NCI-H146 (cell line): ENCODE results near the gene ACAD9.

Experiments
- DNase-seq: peaks from one replicate; lab custom pipeline; 2025; lab: John Stamatoyannopoulos, UW

The ACAD9 gene

DNA sequence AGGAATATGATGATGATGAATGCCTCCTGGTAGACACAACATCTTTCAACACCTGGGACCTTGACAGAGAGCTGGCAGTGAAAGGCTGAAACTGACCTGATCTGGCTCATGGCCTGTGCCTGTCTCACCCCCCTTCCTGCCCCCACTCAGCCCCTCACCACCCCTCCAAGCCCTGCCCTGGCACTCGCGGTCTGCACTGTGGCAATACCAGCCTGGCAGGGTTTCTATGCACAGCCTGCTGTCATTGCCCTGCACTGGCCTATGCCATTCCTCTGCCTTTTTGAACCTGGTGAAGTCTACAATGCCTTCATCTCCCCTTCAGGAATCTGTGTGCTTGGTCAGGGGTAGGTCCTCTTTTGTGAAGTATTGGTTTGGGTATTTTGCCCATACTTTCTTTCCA, 56.5 kb downstream of the ACAD9 start:
- no peak for DNase-seq

DNA sequence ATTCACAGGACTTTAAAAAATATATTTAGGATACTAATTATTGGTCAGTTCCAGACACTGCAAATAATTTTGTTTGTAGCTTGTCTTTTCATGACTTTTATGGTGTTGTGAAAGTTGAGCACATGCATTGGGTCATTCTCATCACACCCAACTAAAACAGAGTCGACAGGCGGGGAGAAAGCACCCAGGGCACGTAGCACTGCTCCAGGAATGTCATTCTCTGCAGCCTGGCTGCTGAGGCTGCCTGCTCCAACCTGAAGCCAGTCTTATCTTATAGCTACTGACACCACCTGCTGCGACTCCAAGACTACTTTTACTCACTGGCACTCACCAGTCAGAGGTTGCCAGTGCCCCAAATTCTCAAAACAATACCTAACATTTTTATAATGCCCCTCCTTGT, 56.9 kb downstream of the ACAD9 start:
- no peak for DNase-seq

DNA sequence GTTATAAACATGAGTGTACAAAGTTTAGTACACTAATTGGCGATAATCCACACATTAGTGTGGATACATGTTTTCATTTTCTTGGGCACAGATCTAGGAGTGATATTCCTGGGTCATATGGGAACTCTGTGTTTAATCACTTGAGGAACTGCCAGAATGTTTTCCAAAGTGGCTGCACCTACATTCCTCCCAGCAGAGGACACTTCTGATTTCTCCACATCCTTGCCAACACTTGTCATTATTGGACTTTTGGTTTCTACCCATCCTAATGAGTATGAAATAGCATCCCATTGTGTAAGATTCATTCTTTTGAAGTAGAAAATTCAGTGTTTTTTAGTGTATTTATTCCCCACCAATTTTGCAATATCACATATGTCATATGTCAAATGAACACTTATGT, 60.8 kb downstream of the ACAD9 start:
- no peak for DNase-seq

DNA sequence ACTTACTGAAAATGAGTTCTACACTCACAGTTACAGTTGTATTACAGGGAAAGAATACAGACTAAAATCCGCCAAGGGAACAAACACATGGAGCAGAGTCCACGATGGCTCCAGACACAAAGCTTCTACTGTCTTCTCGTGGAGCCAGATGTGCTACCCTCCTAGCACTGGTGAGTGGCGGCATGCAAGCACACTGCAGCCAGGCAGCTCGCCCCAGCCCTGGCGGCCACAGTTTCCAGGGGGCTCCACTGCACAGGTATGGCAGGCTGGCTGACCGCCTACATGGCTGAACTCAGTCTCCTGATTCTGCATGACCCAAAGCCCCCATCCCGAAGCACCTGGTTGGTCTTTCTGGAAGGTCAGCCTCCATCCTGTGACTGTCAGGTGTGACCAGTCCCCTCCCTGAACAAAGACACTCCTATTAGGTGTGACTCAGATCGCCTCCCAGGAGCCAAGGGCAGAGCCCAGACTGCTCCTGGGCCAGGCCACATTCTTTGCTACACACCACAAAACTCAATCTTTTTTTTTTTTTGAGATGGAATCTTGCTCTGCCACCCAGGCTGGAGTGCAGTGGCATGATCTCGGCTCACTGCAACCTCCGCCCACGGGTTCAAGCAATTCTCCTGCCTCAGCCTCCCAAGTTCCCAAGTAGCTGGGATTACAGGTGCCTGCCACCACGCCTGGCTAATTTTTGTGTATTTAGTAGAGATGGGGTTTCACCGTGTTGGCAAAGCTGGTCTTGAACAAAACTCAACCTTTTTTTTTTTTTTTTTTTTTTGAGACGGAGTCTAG, 62.9 kb downstream of the ACAD9 start:
- DNase-seq, result no peak

DNA sequence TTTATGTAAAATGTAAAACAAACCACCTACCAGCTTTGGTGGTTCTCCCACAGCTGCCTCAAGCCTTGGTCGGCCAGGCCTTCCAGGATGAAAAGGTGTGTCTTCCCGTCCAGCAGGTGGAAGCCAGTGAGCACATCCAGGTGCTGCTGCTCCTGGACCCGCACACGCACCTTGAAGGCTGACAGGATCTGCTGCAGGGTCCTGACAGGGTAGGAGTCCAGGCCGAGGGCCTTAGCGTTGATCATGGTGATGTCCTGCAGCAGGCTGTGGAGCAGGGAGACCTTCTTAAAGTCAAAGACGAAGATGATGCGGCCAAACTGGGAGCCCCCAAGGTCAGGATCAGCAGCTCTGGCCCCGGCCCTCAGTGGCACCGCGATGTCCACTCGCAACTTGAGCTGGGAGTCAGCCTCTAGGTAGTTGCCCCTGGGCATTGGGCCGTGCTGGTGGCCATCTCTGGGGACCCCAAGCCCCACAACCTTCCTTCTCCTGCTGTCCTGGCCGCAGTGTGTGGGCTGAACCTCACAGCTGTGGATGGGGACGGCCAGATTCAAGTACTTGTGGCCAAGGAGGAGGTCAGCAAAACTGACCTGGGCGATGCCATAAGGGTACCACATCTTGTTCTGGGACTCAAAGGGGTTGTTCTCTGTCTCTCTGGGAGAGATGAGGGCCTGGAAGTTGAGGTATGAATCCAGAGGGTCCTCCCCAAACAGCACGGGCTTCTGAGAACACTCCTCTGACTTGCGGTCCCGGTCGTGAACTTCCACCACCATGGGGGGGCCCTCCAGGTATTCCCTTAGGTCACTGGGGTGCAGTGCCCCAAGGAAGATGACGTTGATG, 65.8 kb downstream of the ACAD9 start:
- DNase-seq, result no peak

DNA sequence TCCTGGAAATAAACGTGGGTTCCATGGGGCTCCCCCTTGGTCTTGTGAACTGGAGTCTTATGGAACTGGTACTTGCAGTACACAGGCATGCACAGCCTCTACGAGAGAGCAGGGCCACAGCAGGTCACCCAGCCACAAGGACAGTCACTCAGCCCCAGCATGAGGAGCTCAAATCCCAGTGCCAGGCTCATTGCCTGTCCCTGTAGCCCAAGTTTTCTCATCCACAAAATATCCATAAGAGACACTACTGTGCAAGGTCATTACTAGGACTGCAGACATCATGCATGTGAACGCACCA, 66.4 kb downstream of the ACAD9 start:
- no peak for DNase-seq

DNA sequence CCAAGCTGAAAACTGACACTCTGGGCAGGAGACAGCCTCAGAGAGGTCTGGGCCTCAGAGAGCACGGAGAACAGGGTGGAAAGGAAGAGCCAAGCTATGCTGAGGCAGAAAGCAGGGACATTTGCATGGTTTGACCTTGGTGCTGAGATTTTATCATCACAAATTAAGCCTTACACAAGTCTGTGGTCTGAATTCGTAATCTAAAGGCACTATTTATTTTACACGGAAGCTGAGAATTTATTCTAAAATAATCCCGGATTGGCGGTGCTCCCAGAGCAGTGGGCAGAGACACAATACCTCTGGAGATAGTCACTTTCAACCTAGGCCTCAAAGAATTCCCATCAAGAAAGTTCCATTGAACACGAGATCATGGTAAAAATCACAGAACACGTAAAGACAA, 67.0 kb downstream of the ACAD9 start:
- DNase-seq, result no peak

DNA sequence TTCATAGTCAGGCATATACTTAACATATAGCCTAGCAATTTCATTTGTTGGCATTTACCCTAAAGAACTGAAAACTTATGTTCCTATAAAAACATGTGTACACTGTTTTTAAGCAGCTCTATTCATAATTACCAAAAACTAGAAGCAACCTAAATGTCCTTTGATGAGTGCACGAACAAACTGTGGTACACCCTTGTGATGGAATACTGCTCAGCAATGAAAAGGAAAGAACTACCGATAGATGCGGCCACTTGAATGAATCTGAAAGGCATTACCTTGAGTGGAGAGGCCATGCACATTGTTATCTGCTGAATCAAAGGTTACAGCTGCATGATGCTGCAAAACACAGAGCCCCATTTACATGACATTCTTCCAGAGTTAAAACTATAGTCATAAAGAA, 69.7 kb downstream of the ACAD9 start:
- no peak for DNase-seq

DNA sequence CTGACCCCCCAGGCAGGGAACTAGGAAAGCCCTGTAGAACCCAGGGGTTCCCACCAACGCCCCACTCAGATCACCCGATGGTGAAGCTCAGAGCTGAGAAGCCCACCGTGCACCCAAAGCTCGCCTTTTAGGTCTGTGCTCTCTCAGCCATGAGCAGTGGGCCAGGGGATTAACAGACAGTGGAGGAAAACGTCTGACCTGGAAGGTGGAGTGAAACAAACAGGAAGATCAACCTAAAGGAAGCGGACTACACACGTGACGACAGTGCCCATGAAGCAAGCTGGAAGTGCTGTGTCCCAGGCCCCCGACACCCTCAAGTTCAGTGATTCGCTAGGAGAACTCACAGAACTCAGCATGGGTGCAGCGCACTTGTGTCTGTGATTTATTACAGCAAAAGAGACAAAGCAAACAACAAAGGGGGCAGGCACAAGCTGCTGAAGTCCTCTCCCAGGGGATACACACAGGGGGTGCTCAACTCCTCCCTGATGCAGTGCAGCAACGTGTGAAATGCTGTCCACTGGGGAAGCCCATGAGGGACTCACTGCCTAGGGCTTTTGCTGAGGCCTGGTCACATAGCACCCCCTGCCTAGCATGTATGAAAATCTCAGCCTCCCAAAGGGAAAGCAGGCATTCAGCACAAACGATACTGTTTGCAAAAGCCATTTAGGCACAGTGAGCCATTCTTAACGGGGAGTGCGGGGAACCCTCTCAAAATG, 71.0 kb downstream of the ACAD9 start:
- peak; percentile 61 for DNase-seq

DNA sequence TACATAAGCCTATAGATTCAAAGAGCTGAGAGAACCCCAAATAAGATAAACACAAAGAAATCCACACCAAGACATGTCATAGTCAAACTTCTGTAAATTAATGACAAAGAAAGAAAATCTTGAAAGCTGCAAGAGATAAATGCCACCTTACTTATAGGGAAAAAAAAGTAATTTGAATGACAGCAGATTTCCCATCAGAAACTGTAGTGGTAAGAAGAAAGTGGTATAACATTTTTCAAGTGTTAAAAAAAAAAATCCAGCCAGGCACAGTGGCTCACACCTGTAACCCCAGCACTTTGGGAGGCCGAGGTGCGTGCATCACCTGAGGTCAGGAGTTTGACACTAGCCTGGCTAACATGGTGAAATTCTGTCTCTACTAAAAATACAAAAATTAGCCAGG, 77.0 kb downstream of the ACAD9 start:
- no peak for DNase-seq
